ENCODE results near the gene SNRPD2. TPM values are rescaled to one million over a fixed set of nuclear protein-coding genes. Genes with fewer than 3 reads are reported as not detected.

The SNRPD2 gene
- polyA plus RNA-seq, 1 experiment: 518 TPM

- Histone ChIP-seq H3K4me3 (ENCODE audit: low read depth, low read length) (no peak overlapping the region), H3K36me3 (ENCODE audit: control insufficient read depth, insufficient read depth, low read length) (peaks cover 10% of the 10 kb centered on the region; the same call in 1 of the 2 replicates), H3K27me3 (ENCODE audit: control insufficient read depth, insufficient read depth, low read length) (no peaks in the 10 kb centered on the region)
- TF ChIP-seq, protein P1, sequence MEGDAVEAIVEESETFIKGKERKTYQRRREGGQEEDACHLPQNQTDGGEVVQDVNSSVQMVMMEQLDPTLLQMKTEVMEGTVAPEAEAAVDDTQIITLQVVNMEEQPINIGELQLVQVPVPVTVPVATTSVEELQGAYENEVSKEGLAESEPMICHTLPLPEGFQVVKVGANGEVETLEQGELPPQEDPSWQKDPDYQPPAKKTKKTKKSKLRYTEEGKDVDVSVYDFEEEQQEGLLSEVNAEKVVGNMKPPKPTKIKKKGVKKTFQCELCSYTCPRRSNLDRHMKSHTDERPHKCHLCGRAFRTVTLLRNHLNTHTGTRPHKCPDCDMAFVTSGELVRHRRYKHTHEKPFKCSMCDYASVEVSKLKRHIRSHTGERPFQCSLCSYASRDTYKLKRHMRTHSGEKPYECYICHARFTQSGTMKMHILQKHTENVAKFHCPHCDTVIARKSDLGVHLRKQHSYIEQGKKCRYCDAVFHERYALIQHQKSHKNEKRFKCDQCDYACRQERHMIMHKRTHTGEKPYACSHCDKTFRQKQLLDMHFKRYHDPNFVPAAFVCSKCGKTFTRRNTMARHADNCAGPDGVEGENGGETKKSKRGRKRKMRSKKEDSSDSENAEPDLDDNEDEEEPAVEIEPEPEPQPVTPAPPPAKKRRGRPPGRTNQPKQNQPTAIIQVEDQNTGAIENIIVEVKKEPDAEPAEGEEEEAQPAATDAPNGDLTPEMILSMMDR (IDR thresholded peaks at IDR 0.05; ENCODE audit: insufficient read depth, low read depth, low read length): no peak
- DNase-seq (ENCODE audit: low read depth): no peak
- POLR2A ChIA-PET: interaction anchor here (0.6 kb wide), 1 partner anchor 18 kb away, joined by 3 read pairs; the partner anchor contains the start of gene QPCTL
- CTCF ChIA-PET: interaction anchor here (1.4 to 7.0 kb wide), 3 partner anchors 17 to 20 kb away, joined by 3 to 49 read pairs (median 4); partner anchors contain the start of genes QPCTL and SNRPD2
These were observed 18.8 kb upstream of the SNRPD2 start for GRCh38 chr19:45710356-45711130.

DNA sequence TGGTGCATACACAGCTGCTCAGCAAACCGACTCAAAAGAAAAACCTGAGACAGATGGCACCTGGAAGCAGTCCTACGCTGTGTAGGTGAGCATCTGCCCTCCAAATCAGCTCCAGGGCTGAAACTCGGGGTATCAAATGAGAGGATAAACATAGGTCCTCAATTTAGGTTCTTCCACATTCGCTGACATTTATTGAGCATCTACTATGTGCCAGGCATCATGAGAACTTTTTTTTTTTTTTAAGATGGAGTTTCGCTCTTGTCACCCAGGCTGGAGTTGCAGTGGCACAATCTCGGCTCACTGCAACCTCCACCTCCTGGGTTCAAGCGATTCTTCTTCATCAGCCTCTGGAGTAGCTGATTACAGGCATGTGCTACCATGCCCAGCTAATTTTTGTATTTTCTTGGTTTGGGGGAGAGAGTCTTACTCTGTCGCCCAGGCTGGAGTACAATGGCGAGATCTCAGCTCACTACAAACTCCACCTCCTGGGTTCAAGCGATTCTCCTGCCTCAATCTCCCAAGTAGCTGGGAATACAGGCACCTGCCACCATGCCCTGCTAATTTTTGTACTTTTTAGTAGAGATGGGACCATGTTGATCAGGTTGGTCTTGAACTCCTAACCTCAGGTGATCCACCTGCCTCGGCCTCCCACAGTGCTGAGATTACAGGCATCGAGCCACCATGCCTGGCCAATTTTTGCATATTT lies 14.1 kb upstream of the SNRPD2 start:
- no peaks in the 10 kb centered on the region for H3K27me3 ChIP-seq (ENCODE audit: control insufficient read depth, insufficient read depth, low read length)
- TF ChIP-seq, protein P1 (IDR thresholded peaks at IDR 0.05; ENCODE audit: insufficient read depth, low read depth, low read length): no peak
- DNase-seq (ENCODE audit: low read depth): no peak
- POLR2A ChIA-PET: no interaction called here
- no peak overlapping the region for H3K4me3 ChIP-seq (ENCODE audit: low read depth, low read length)
- peaks cover 3% of the 10 kb centered on the region for H3K36me3 ChIP-seq (ENCODE audit: control insufficient read depth, insufficient read depth, low read length)
- CTCF ChIA-PET: interaction anchor here (1.1 to 7.0 kb wide), 2 partner anchors 11 to 12 kb away, joined by 3 to 49 read pairs; partner anchors contain the start of genes QPCTL and SNRPD2

- Histone ChIP-seq H3K27me3 (ENCODE audit: control insufficient read depth, insufficient read depth, low read length) (no peaks in the 10 kb centered on the region), H3K4me3 (ENCODE audit: low read depth, low read length) (no peak overlapping the region), H3K36me3 (ENCODE audit: control insufficient read depth, insufficient read depth, low read length) (peaks cover 3% of the 10 kb centered on the region)
- no peak for DNase-seq (ENCODE audit: low read depth)
- TF ChIP-seq, protein P1 (IDR thresholded peaks at IDR 0.05; ENCODE audit: insufficient read depth, low read depth, low read length): no peak
- CTCF ChIA-PET: interaction anchor here (7.0 kb wide), 1 partner anchor 11 kb away, joined by 49 read pairs; the partner anchor contains the start of genes QPCTL and SNRPD2
- POLR2A ChIA-PET: no interaction called here
These were observed 13.4 kb upstream of the SNRPD2 start for GRCh38 chr19:45705115-45705514.

- no peak for DNase-seq (ENCODE audit: low read depth)
- TF ChIP-seq, protein P1 (IDR thresholded peaks at IDR 0.05; ENCODE audit: insufficient read depth, low read depth, low read length): no peak
- Histone ChIP-seq H3K4me3 (ENCODE audit: low read depth, low read length) (no peak overlapping the region), H3K36me3 (ENCODE audit: control insufficient read depth, insufficient read depth, low read length) (peaks cover 3% of the 10 kb centered on the region), H3K27me3 (ENCODE audit: control insufficient read depth, insufficient read depth, low read length) (no peaks in the 10 kb centered on the region)
- CTCF ChIA-PET: no interaction called here
- POLR2A ChIA-PET: interaction anchor here (0.6 kb wide), 1 partner anchor 116 kb away, joined by 5 read pairs; no protein-coding TSS in a partner anchor
These were observed 9.9 kb upstream of the SNRPD2 start for GRCh38 chr19:45701676-45702075.

Measured in BJ (cell line).